ENCODE data around the gene SPEF2.

GRCh38 chr5:35804841-35805240 lies 187.2 kb downstream of the SPEF2 start:
- TF ChIP-seq CTCF (IDR thresholded peaks at IDR 0.05) (no peak), REST (IDR thresholded peaks at IDR 0.05; ENCODE audit: insufficient read depth in 1 of 2, low read depth in 2 of 2, low read length in 1 of 2) (no peak), POLR2AphosphoS5 (IDR thresholded peaks at IDR 0.05; ENCODE audit: low read depth, low read length) (no peak), SIN3A (IDR thresholded peaks at IDR 0.05; ENCODE audit: borderline replicate concordance, insufficient read depth, low read depth, low read length) (no peak), TCF7L2 (IDR thresholded peaks at IDR 0.05; ENCODE audit: low read depth, low read length) (no peak)
